HG03354 (cell line): Measurements from ENCODE around the gene CACNA1G.

ENCODE experiments used
- ATAC-seq: cut with Tn5 transposase; IDR thresholded peaks from one replicate; pipeline ENCODE4 v1.9.1; 2021; ENCODE audit warnings: mild to moderate bottlenecking; ENCODE audit not compliant: unreplicated experiment, poor library complexity, severe bottlenecking

The CACNA1G gene

GRCh38 chr17:50660042-50660886 is 99.7 kb downstream of the CACNA1G start:
- no peak for ATAC-seq

- ATAC-seq, result no peak
These were observed 100.4 kb downstream of the CACNA1G start for GRCh38 chr17:50660887-50661345.

- no peak for ATAC-seq
These were observed 100.8 kb downstream of the CACNA1G start for GRCh38 chr17:50661348-50661747.

- ATAC-seq, result no peak
These were observed 101.4 kb downstream of the CACNA1G start for GRCh38 chr17:50661795-50662391.

- ATAC-seq, result no peak
These were observed 102.2 kb downstream of the CACNA1G start for GRCh38 chr17:50662632-50663225.

- ATAC-seq, result no peak
These were observed 103.4 kb downstream of the CACNA1G start for GRCh38 chr17:50663812-50664374.

- ATAC-seq, result no peak
These were observed 104.4 kb downstream of the CACNA1G start for GRCh38 chr17:50664788-50665458.

- no peak for ATAC-seq
These were observed 105.3 kb downstream of the CACNA1G start for GRCh38 chr17:50665838-50666237.

- no peak for ATAC-seq
These were observed 105.8 kb downstream of the CACNA1G start for GRCh38 chr17:50666316-50666715.

- ATAC-seq, result no peak
These were observed 106.9 kb downstream of the CACNA1G start for GRCh38 chr17:50667259-50668024.

- no peak for ATAC-seq
These were observed 107.7 kb downstream of the CACNA1G start for GRCh38 chr17:50668025-50668837.

- no peak for ATAC-seq
These were observed 108.5 kb downstream of the CACNA1G start for GRCh38 chr17:50668838-50669581.

GRCh38 chr17:50672071-50672470 is 111.6 kb downstream of the CACNA1G start:
- no peak for ATAC-seq

- ATAC-seq, result no peak
These were observed 112.5 kb downstream of the CACNA1G start for GRCh38 chr17:50672831-50673551.

GRCh38 chr17:50675190-50675589 is 114.7 kb downstream of the CACNA1G start:
- ATAC-seq, result no peak

- ATAC-seq, result no peak
These were observed 115.1 kb downstream of the CACNA1G start for GRCh38 chr17:50675627-50676026.
